Activated T-cell treated with anti-CD3 and anti-CD28 coated beads for 48 hours (primary cell): ENCODE results near the gene NOTCH1.

Experiments used
- DNase-seq: peaks from one replicate; pipeline ENCODE4 v3.0.0-alpha.2; 2020; ENCODE audit warnings: low read depth

NOTCH1 gene

DNA sequence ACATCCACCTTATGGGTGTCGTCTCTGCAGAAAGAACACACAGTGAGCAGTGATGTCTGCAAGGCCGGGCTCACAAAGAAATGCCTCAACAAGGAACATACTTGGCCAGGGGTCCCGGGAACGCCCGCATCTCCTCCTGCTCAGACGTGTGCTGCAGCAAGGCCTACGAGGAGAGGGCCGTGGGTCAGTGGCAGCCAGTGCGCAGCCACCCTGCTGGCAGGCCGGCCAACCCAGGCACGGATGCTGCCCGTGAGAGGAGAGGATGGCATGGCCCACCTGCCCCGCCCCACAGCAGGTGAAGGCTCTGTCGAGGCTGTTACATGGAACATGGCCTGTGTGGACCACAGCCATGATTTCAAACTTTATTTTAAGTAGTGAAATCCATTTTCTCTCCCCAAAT lies 82.3 kb downstream of the NOTCH1 start:
- no peak for DNase-seq

- no peak for DNase-seq
Measured at GRCh38 chr9:136462664-136463063, 83.2 kb downstream of the NOTCH1 start.

DNA sequence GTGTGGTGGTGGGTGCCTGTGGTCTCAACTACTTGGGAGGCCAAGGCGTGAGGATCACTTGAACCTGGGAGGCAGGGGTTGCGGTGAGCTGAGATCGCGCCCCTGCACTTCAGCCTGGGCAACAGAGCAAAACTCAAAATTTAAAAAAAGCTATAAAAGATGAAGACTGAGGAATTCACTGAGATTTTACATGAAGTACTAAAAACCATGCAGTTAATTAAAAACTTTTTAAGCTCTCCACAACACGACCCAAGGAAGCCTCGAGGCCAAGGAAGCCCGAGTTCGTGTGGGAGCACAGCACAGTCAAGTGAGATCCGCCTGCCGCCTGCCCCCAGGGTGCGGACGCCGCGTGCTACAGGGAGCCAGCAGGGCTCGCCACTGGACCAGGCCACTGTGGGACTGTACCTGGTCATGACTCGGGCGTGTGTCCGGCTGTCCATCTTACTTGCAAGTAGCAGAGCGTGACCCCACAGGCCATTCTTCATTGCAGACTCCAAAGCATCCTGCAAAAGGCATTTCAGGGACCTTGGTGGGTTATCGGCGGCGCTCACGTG lies 85.0 kb downstream of the NOTCH1 start:
- no peak for DNase-seq

- DNase-seq, result no peak
Measured at GRCh38 chr9:136459425-136459824, 86.4 kb downstream of the NOTCH1 start.

DNA sequence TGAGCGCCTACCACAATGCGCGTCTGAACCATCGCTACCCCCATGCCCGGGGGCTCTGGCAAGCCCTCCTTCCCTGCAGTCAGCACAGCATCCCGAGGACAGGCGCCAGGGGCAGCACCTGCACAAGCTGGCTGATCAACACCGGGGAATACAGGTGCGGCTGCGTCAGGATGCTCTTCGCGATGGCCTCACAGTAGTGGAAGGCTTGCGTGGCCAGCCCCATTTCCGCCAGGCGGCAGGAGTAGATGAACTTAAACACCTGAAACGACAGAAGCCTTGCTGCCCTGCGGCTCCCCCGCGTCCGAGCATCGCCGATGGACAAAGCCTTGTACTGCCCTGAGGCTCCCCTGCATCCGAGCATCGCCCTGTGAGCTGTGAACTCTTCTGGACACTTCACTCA lies 88.5 kb downstream of the NOTCH1 start:
- DNase-seq, result no peak

DNA sequence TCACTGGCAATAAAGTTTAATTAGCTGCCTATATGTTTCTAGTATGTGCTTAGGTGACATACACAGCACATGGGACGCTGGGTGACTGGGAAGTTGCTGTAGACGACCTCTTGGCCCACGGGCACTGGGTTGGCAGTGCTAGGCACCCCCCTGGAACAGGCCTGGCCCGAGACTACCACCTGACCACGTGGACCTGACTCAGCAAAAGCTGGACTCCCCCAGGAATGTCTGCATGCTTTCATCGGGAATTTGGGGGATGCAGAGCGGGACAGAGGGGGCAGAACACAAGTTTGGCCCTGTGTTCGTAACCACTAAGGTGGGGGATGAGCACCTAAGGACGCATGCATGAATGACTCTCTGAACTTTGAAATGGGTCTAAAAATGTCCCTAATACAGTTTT lies 89.6 kb downstream of the NOTCH1 start:
- no peak for DNase-seq

DNA sequence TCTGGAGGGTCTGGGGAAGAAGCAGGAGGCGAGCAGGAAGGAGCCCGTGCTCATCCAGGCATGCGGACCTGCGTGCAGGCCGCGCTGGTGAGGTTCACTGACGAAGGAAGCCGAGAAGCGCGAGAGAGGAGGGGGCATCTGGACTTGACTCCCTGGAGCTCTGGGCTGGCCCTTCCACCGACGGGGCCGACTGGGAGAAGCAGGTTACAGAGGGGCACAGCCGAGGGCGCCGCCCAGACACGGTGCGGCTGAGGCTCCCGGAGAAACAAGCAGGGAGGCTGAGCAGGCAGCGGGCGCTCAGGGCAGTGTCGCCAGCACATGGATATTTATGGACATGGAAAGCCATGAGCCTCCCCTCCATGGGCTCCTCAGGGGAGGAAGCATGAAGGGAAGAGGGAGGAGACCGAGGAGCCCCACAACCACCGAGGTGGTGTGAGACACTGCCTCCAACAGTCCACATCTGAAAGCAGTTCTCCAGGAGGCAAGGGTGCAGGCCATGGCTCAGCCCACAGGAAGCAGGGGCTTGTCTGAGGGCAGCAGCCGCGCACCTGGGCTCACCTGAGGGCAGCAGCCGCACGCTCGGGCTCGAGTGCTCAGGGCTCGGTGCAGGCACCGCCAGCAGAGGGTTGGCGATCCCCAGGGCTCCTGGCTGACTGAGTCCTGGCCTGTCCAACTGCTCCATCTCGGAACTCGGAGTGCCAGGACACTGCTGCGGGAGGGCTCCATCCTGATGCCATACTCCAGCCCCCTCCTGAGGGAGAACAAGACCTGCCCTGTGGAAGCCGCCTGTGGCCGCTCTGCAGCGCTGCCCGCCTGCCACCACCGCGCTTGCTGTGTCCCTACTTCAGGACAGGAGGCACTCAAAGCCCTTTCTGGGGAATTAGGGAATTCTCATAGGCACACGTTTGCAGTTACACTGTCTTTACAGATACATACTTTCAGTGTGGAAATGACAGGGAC lies 90.5 kb downstream of the NOTCH1 start:
- no peak for DNase-seq

GRCh38 chr9:136454026-136454796 lies 91.6 kb downstream of the NOTCH1 start:
- DNase-seq, result no peak

DNA sequence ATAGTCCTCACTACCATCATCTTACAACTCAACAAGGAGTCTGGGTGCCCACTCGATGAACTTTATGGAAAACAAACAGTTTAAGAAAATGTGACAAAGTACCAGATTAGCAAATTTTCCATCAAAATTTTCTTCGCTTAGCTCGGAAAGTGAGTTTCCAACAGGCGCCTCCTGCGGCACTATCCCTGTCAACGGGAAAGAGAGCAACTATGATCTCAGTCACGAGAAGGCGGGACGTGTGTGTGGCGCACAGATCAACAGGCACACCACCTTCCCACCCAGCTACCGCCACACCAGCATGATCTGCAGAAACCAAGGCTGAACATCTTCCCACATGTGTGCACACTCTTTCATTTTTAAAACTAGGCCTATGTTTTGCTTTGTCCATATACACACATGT lies 92.5 kb downstream of the NOTCH1 start:
- no peak for DNase-seq

DNA sequence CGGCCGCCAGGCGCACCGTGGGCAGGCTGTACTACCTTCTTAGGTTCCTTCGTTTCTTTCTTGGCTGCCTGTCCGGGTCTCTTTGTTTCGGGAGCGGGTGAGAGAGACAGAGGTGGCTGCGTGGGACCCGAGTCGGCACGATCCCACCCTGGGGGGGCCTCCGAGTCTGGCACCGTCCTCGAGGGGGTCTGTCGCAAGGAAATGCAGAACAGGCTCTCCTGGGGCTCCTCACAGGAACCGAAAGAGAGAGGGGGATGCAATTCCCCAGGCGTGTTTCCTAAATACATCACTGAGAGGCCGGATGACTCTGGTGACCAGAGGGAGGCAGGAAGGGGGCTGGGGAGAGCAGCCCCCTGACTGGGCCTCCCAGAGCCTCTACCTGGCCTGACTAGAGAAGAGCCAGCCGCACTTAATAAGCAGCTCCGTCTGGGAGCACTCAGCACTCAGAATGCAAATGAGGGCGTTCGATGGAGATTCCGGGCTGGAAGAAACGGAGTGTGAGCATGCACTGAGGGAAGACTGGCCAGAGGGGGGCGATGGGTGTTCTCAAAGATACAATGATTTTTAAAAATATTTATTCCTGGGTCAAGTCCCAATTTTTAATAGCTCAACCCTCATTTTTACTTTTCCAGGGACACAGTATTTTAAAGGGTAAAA lies 94.5 kb downstream of the NOTCH1 start:
- no peak for DNase-seq

GRCh38 chr9:136448655-136449054 lies 97.2 kb downstream of the NOTCH1 start:
- no peak for DNase-seq

GRCh38 chr9:136447173-136447778 lies 98.6 kb downstream of the NOTCH1 start:
- no peak for DNase-seq

DNA sequence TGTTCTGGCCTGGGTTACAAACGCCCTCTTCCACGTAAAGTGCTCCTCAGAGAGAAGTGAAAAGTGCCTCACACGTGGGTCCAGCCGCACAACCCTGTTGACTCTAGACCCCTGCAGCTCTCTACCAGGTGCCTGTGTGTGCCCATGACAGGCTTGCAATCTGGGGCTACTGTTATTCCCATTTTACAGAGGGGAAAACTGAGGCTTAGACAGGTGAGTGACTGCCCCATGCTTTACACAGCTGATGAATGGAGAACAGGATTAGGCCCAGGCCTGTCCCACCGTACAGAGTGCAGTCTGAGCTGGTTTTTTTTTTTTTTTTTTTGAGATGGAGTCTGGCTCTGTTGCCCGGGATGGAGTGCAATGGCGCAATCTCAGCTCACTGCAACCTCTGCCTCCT lies 100.0 kb downstream of the NOTCH1 start:
- no peak for DNase-seq
